GM18858 (cell line): ENCODE results near the gene CPLX1.
"Not testable (repeated sequence)": the region's sequence is repeated elsewhere in the genome, so short reads cannot be mapped to it uniquely, and the experiment has no call there.

Experiments used
- ATAC-seq: cut with Tn5 transposase; IDR thresholded peaks from one replicate; pipeline ENCODE4 v1.9.1; 2021; ENCODE audit not compliant: unreplicated experiment

CPLX1 gene

GRCh38 chr4:793093-793861, 32.7 kb downstream of the CPLX1 start:
- ATAC-seq, result no peak

GRCh38 chr4:792626-793092, 33.3 kb downstream of the CPLX1 start:
- no peak for ATAC-seq

- no peak for ATAC-seq
These were observed 33.9 kb downstream of the CPLX1 start for GRCh38 chr4:791898-792625.

- no peak for ATAC-seq
These were observed 34.6 kb downstream of the CPLX1 start for GRCh38 chr4:791252-791897.

GRCh38 chr4:790466-790820, 35.5 kb downstream of the CPLX1 start:
- ATAC-seq, result no peak

- no peak for ATAC-seq
These were observed 36.1 kb downstream of the CPLX1 start for GRCh38 chr4:789571-790465.

GRCh38 chr4:788636-789297, 37.2 kb downstream of the CPLX1 start:
- no peak for ATAC-seq

- ATAC-seq, result no peak
These were observed 37.8 kb downstream of the CPLX1 start for GRCh38 chr4:788006-788635.

- ATAC-seq, result no peak
These were observed 38.4 kb downstream of the CPLX1 start for GRCh38 chr4:787561-787981.

GRCh38 chr4:786861-787300, 39.0 kb downstream of the CPLX1 start:
- ATAC-seq, result no peak

- ATAC-seq, result no peak
These were observed 39.7 kb downstream of the CPLX1 start for GRCh38 chr4:786074-786741.

- no peak for ATAC-seq
These were observed 40.4 kb downstream of the CPLX1 start for GRCh38 chr4:785332-786073.

- ATAC-seq, result no peak
These were observed 41.3 kb downstream of the CPLX1 start for GRCh38 chr4:784401-785331.

GRCh38 chr4:781493-782216, 44.3 kb downstream of the CPLX1 start:
- ATAC-seq, result peak; percentile 97

GRCh38 chr4:780716-781492, 45.0 kb downstream of the CPLX1 start:
- ATAC-seq, result no peak

GRCh38 chr4:780255-780654, 45.7 kb downstream of the CPLX1 start:
- ATAC-seq, result not testable (repeated sequence)
